Panc1 (cell line): ENCODE results near the gene CLEC16A. TPM values are rescaled to one million over a fixed set of nuclear protein-coding genes. Genes with fewer than 3 reads are reported as not detected.

Experiments
- ATAC-seq: fragments of 200-7000 bp; cut with Tn5 transposase; 2 replicates; pipeline ENCODE4 v1.9.1; 2020; ENCODE audit warnings: mild to moderate bottlenecking, moderate library complexity
- BruUV-seq: library from RNA; stranded (reverse); fragments of 400-500 nt; replicated peaks from 2 replicates; lab custom pipeline; 2021; lab: Mats Ljungman, UMichigan
- CTCF ChIA-PET: fragments of 300-600 bp; sonication (Branson Sonifier 250); formaldehyde crosslinking; loops from one replicate; lab custom pipeline; 2022; ENCODE audit warnings: antibody characterized with exemption; lab: Charles Lee
- POLR2A ChIA-PET: fragments of 300-600 bp; sonication (Branson Sonifier 250); formaldehyde crosslinking; loops from one replicate; lab custom pipeline; 2022; ENCODE audit warnings: antibody characterized with exemption; lab: Charles Lee
- DNase-seq: peaks from one replicate; pipeline ENCODE4 v3.0.0-alpha.2; 2010; ENCODE audit warnings: low read depth, low spot score
- H3K27ac ChIP-seq: 2 replicates; pipeline ENCODE4 v1.5.1; 2011; ENCODE audit warnings: mild to moderate bottlenecking, low read length, inconsistent platforms
- H3K27me3 ChIP-seq: fragments of 200-500 bp; sonication (Bioruptor generic); 2 replicates; pipeline ENCODE4 v1.6.0; 2014; ENCODE audit warnings: low read length, inconsistent platforms; ENCODE audit not compliant: control insufficient read depth, insufficient read depth
- H3K36me3 ChIP-seq: fragments of 200-500 bp; sonication (Bioruptor generic); 2 replicates; pipeline ENCODE4 v1.5.1; 2014; ENCODE audit warnings: inconsistent platforms, mild to moderate bottlenecking, low read length, moderate library complexity; ENCODE audit not compliant: control insufficient read depth, insufficient read depth
- H3K4me1 ChIP-seq: 2 replicates; pipeline ENCODE4 v1.5.1; 2011; ENCODE audit warnings: inconsistent platforms, mild to moderate bottlenecking, low read length, moderate library complexity; ENCODE audit not compliant: control insufficient read depth, insufficient read depth
- H3K4me3 ChIP-seq, 2 experiments: 2 replicates each; pipeline ENCODE4 v1.5.1; 2011 to 2012; ENCODE audit warnings: low read depth in 2 of 2, low read length in 2 of 2, mild to moderate bottlenecking in 2 of 2, inconsistent platforms in 1 of 2, moderate library complexity in 1 of 2
- H3K9me3 ChIP-seq: fragments of 200-500 bp; sonication (Bioruptor generic); 2 replicates; pipeline ENCODE4 v1.5.1; 2014; ENCODE audit warnings: low read depth, mild to moderate bottlenecking, inconsistent platforms, low read length, moderate library complexity; ENCODE audit not compliant: control insufficient read depth, insufficient read depth
- CTCF ChIP-seq: fragments of 450-650 bp; IDR thresholded peaks from 2 replicates; pipeline ENCODE4 v1.5.1; 2017; ENCODE audit warnings: mild to moderate bottlenecking
- POLR2AphosphoS5 ChIP-seq: IDR thresholded peaks from 2 replicates; pipeline ENCODE4 v1.6.1; 2012; ENCODE audit warnings: mild to moderate bottlenecking, low read depth, low read length, moderate library complexity
- REST ChIP-seq, 2 experiments: IDR thresholded peaks; 2 replicates each; pipeline ENCODE4 v1.6.1; 2011 to 2012; ENCODE audit warnings: low read depth in 2 of 2, control low read depth in 1 of 2, low read length in 1 of 2, mild to moderate bottlenecking in 1 of 2, moderate library complexity in 1 of 2; ENCODE audit not compliant: insufficient read depth in 1 of 2
- SIN3A ChIP-seq: IDR thresholded peaks from 2 replicates; pipeline ENCODE4 v1.6.1; 2012; ENCODE audit warnings: low read depth, mild to moderate bottlenecking, low read length, moderate library complexity, borderline replicate concordance; ENCODE audit not compliant: insufficient read depth
- TCF7L2 ChIP-seq: IDR thresholded peaks from 2 replicates; pipeline ENCODE4 v1.6.1; 2011; ENCODE audit warnings: mild to moderate bottlenecking, low read depth, low read length, inconsistent platforms
- in situ Hi-C: cut with HindIII; loops from 2 replicates; pipeline ENCODE4 v1.10.0; 2016; ENCODE audit warnings: low sequenced_read_pairs, low pct_unique_long_range_greater_than_20kb
- intact Hi-C: fragments of 100-400 bp; cut with micrococcal nuclease; formaldehyde crosslinking; loops from one replicate; pipeline ENCODE4 v1.10.0; 2022; ENCODE audit not compliant: unreplicated experiment
- total RNA-seq: library from RNA; stranded (reverse); gene quantifications from one replicate; pipeline ENCODE4 v1.2.1, GENCODE V29; 2021; ENCODE audit not compliant: unreplicated experiment

CLEC16A gene
- total RNA-seq, 1 experiment from 2014 or later = 21.0 TPM

- H3K4me1 ChIP-seq = no peaks in the 10 kb centered on the region
- no TSS peak for BruUV-seq
- H3K27ac ChIP-seq = no peak overlapping the region
- TF ChIP-seq CTCF = no peak
- TF ChIP-seq POLR2AphosphoS5 = no peak
- no peak for TF ChIP-seq SIN3A
- no peak for TF ChIP-seq TCF7L2
- TF ChIP-seq REST (IDR thresholded peaks at IDR 0.05; ENCODE audit: insufficient read depth in 1 of 2, low read depth in 2 of 2, low read length in 1 of 2) = no peak
- H3K9me3 ChIP-seq = no peaks in the 10 kb centered on the region
- H3K4me3 ChIP-seq = no peak overlapping the region
- CTCF ChIA-PET = no interaction called here
- intact Hi-C loops = no loop called here
- in situ Hi-C loops = no loop called here
- DNase-seq = no peak
- POLR2A ChIA-PET = interaction anchor here (0.6 kb wide), 1 partner anchor 30 kb away, joined by 3 read pairs; no protein-coding TSS in a partner anchor
- H3K27me3 ChIP-seq = no peaks in the 10 kb centered on the region
- ATAC-seq = peak; percentile 15; the same call in 1 of the 2 replicates
- H3K36me3 ChIP-seq = no peaks in the 10 kb centered on the region
These were observed 280.7 kb downstream of the CLEC16A start for GRCh38 chr16:11224894-11225676.

DNA sequence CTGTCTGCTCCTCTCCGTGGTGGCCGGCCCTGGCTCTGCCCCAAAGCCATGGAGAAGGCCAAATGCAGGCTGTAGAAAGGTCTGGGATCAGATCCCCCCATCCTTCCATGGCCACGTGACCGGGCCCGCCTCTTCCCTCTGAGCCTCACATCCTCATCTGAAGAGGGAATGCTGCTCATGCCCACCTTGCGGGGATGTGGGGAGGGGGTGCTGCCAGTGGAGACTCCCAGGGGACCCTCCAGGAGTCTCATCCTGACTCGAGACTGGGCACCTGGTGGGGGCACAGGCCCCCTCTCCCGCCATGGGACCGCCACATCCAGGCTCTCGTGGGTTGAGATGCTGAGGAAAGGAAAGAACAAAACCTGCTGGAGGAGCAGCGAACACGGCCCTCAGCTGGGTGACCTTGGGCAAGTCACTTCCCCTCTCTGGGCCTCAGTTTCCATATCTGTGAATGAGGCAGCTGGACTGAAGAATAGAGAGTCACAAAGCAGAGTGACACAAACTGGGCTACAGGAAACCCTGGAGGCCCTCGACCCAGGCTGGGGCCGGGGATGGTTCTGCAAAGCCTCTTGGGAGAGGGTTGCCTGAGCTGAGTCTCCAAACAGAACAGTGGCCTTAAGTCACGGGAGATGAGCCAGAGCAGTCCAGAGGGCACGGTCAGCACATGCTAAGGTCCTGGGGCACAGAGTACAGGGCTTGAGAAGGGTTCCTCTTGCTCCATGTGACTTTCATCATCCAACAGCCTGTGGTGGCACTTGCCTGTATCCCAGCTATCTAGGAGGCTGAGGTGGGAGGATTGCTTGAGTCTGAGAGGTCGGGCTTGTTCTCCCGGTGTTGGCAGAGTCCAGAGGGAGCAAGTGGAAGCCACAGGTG, 281.5 kb downstream of the CLEC16A start:
- no TSS peak for BruUV-seq
- no peaks in the 10 kb centered on the region for H3K9me3 ChIP-seq
- no peak for DNase-seq
- in situ Hi-C loops = no loop called here
- intact Hi-C loops = no loop called here
- TF ChIP-seq CTCF = no peak
- no peak for ATAC-seq
- CTCF ChIA-PET = no interaction called here
- POLR2A ChIA-PET = no interaction called here
- H3K4me1 ChIP-seq = no peaks in the 10 kb centered on the region
- H3K4me3 ChIP-seq = no peak overlapping the region
- no peaks in the 10 kb centered on the region for H3K36me3 ChIP-seq
- H3K27ac ChIP-seq = no peak overlapping the region
- H3K27me3 ChIP-seq = no peaks in the 10 kb centered on the region
